Posterior vena cava (tissue), 2 donors: ENCODE data around the gene HRC. TPM values are rescaled to one million over a fixed set of nuclear protein-coding genes. Genes with fewer than 3 reads are reported as not detected.
"Not testable (repeated sequence)": the region's sequence is repeated elsewhere in the genome, so short reads cannot be mapped to it uniquely, and the experiment has no call there.

Experiments used
- DNase-seq: peaks from one replicate; pipeline ENCODE4 v3.0.0-alpha.2; 2020; ENCODE audit warnings: low spot score
- intact Hi-C, 2 donors: fragments of 100-400 bp; cut with DNase I; formaldehyde crosslinking; loops; one replicate each; pipeline versions ENCODE4 v1.14.1 to v1.14.2; 2022 to 2023
- long read RNA-seq, 2 donors: library from polyadenylated mRNA; unstranded; transcript quantifications; one replicate each; pipeline ENCODE4 v2.0.0, GENCODE V29; 2020 to 2021
- total RNA-seq, 2 donors: library from RNA; stranded (reverse); fragmentation: NEBNext Ultra II Directional; extraction: Animal tissue kit (Norgen Biotek cat#: 25700); gene quantifications; one replicate each; pipeline ENCODE4 v1.2.1, GENCODE V29; 2021
- donor health status: DM: yes; HTN: yes; CAD: no.
- donor health status: DM: yes; HTN: yes; CAD: no.

HRC gene
- total RNA-seq: 1 to 10 TPM; 1.1 to 2.4 TPM
- long read RNA-seq, donor 1, partial matches to known transcripts: 0 of 1 reads
- long read RNA-seq, donor 1, other reads (novel, unspliced or antisense): 0 of 1 reads
- long read RNA-seq, donor 2, partial matches to known transcripts: 0 of 3 reads
- long read RNA-seq, donor 2, other reads (novel, unspliced or antisense): 1 of 3 reads

DNA sequence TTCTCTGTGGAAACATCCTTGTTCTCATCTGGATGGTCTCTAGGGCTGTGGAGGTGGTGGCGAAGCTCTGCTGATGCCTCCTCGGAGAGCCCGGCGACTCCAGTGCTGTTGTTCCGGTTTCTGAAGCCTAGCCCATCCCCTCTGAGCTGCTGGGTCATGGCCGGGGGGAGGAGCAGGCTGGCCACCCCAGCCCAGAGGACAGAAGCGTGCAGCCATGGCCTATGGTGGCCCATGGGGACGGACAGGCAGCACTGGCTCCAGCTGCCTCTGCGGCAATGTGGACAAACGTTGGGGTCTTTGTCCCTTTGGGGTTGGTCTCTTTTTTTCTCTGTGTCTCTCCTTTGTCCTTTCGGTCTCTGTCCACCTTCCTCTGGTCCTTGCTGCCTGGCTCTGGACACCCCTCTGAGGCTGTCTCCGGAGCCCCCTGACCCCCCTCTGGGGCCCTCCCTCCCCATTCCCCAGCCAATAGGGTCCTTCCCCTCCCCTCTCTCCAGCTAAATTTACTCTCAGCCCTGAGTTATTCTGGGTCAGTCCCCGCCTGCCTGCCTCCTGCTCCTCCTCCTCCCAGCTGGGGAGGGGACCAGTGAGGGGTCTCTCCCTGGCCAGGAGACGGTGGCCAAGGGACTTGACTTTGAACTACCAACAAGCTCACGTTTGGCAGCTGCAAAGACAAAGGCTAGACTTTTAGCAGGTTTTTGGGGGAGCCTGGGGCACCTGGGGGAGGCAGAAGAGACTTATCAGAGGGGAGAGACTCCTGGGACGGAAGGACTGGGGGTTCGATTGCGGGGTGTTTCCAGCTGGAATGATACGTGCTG, at the start of gene HRC:
TSS of gene HRC (minus strand) at position 392 of the 815 bp plus-strand sequence. CDS start at position 233, 159 bp downstream.
- DNase-seq: no peak
- intact Hi-C loops: no loop called here

GRCh38 chr19:49201042-49201441, 45.8 kb upstream of the HRC start:
- DNase-seq: no peak
- intact Hi-C loops: loop anchor here in 1 of 2 donors (5.0 kb wide), 1 partner anchor 104 kb away; no protein-coding TSS in a partner anchor

DNA sequence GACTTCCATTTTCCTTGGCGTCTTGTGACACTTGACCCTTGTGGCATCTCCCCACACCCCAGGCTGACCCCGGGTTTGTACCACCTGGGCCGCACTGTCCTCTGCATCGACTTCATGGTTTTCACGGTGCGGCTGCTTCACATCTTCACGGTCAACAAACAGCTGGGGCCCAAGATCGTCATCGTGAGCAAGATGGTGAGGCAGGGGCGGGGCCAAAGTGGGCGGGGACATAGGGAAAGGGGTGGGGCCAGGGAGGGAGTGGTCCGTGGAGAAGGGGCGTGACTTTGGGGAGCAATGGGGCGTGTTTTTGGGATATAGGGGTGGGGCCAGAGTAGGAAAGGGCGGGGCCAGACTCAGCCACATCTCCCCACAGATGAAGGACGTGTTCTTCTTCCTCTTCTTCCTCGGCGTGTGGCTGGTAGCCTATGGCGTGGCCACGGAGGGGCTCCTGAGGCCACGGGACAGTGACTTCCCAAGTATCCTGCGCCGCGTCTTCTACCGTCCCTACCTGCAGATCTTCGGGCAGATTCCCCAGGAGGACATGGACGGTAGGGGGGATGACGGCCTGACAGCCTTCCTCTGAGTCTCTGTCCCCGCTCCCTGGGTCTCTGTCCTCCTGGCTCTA, 45.2 kb upstream of the HRC start:
- intact Hi-C loops: loop anchor here in 1 of 2 donors (5.0 kb wide), 1 partner anchor 103 kb away; no protein-coding TSS in a partner anchor

DNA sequence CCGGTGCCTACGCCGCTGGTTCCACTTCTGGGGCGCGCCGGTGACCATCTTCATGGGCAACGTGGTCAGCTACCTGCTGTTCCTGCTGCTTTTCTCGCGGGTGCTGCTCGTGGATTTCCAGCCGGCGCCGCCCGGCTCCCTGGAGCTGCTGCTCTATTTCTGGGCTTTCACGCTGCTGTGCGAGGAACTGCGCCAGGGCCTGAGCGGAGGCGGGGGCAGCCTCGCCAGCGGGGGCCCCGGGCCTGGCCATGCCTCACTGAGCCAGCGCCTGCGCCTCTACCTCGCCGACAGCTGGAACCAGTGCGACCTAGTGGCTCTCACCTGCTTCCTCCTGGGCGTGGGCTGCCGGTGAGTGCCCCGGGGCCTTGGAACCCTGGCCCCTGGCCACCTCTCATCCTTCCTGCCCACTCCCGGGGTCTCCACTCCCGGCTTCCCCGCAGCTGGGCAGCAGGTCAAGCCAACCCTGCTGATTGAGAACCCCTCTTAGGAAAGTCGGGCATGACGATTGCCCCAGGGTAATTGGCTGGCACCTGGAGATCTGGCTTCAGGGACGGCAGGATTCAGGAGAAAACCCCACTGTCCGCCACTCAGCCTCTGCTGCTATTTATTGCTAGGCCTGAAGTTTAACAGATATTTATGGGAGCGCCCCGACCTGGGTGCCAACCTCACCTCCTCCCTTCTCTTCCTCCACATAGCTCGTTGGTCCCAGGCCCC, 41.5 kb upstream of the HRC start:
- intact Hi-C loops: no loop called here
- DNase-seq: peak; percentile 80

More for the DNA sequence above, 45.2 kb upstream of the HRC start:
- DNase-seq: peak; percentile 73

DNA sequence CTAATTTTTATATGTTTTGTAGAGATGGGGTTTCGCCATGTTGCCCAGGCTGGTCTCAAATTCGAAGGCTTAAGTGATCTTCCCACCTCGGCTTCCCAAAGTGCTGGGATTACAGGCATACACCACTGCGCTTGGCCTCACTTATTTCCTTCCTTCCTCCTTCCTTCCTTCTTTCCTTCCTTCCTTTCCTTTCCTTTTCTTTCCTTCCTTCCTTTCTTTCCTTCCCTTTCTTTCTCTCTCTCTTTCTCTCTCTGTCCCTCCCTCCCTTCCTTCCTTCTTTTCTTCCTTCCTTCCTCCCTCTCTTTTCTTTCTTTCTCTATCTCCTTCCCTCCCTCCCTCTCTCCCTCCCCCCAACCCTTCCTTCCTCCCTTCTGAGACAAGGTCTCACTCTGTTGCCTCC, 39.2 kb upstream of the HRC start:
- no peak for DNase-seq
- intact Hi-C loops: no loop called here

DNA sequence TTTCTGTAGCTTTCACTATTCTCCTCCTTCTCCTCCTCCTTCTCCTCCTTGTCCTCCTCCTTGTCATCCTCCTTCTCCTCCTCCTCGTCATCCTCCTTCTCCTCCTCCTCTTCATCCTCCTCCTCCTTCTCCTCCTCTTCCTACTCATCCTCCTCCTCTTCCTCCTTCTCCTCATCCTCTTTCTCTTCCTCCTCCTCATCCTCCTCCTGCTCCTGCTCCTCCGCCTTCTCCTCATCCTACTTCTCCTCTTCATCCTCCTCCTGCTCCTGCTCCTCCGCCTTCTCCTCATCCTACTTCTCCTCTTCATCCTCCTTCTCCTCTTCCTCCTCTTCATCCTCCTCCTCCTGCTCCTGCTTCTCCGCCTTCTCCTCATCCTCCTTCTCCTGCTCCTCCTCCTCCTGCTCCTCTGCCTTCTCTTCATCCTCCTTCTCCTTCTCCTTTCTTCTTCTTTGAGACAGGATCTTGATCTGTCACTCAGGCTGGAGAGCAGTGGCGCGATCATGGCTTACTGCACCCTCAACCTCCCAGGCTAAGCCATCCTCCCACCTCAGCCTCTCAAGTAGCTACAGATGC, 38.7 kb upstream of the HRC start:
- intact Hi-C loops: no loop called here
- peak; percentile 46 for DNase-seq

DNA sequence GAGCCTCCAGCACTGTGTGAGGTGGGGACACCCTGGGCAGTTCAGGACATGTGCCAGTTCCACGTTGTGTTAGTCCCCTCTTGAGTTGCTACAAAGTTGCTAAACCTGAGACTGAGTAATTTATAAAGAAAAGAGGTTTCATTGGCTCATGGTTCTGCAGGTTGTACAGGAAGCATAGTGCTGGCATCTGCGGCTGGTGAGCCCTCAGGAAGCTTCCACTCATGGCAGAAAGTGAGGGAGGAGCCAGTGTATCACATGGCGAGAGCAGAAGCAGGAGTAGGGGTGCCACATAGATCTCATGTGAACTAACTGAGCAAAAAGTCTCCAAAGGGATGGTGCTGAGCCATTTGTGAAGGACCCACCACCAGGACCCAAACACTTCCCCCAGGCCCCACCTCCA, 35.6 kb upstream of the HRC start:
- intact Hi-C loops: no loop called here
- DNase-seq: peak; percentile 36

GRCh38 chr19:49189259-49189658, 34.1 kb upstream of the HRC start:
- intact Hi-C loops: no loop called here
- no peak for DNase-seq

DNA sequence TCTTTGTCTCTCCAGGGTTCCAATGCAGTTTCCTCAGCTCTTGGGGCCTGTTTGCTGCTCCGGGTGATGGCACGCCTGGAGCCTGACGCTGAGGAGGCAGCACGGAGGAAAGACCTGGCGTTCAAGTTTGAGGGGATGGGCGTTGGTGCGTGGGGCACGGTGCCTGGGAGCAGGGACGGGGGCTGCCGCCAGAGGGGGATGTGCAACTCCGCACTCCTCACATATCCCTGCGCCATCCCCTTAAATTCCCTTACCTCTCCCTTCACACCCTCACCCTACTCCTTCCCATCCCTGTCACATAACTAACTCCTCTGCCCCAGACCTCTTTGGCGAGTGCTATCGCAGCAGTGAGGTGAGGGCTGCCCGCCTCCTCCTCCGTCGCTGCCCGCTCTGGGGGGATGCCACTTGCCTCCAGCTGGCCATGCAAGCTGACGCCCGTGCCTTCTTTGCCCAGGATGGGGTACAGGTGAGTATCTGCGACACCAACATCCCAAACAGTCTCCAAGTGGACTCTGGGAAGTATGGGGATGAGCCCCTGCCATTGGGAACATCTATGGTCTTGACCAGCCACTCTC, 33.5 kb upstream of the HRC start:
- DNase-seq: peak; percentile 67
- intact Hi-C loops: no loop called here

- intact Hi-C loops: no loop called here
- DNase-seq: no peak
Observed at GRCh38 chr19:49186108-49186507, 30.9 kb upstream of the HRC start.

DNA sequence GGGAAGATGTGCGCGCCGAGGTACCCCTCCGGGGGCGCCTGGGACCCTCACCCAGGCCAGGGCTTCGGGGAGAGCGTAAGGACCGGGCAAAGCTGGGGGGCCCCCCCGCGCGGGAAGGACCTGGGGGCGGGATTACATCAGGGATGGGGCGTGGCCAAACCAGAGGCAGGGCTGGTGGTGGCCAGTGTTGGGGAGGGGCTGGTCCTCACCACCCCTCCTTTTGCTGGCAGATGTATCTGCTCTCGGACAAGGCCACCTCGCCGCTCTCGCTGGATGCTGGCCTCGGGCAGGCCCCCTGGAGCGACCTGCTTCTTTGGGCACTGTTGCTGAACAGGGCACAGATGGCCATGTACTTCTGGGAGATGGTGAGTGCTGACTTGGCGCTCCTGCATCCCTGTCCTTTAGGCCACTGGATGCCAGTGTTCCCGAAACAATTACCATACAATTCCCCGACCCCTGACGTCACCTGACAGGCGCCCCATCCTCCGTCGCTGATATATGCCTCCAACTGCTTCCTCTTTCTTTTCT, 27.7 kb upstream of the HRC start:
- intact Hi-C loops: no loop called here
- DNase-seq: peak; percentile 46

- DNase-seq: peak; percentile 73
- intact Hi-C loops: not testable (repeated sequence)
Observed at GRCh38 chr19:49182010-49182847, 27.0 kb upstream of the HRC start.

GRCh38 chr19:49180659-49181058, 25.5 kb upstream of the HRC start:
- intact Hi-C loops: no loop called here
- DNase-seq: no peak

GRCh38 chr19:49173198-49173597, 18.0 kb upstream of the HRC start:
- DNase-seq: no peak
- intact Hi-C loops: no loop called here

DNA sequence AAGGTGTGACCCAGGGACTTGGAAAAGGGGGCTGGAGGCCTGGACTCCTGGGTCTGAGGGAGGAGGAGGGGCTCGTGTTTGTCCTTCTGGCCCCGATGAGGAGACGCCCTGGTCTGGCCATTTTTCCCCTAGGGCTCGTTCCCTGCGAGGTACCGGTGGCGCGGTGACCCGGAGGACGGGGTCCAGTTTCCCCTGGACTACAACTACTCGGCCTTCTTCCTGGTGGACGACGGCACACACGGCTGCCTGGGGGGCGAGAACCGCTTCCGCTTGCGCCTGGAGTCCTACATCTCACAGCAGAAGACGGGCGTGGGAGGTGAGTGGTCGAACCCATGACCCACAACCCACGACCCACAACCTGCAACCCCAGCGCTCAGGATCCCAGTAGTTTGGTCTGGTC, 13.2 kb upstream of the HRC start:
- no peak for DNase-seq
- intact Hi-C loops: no loop called here

DNA sequence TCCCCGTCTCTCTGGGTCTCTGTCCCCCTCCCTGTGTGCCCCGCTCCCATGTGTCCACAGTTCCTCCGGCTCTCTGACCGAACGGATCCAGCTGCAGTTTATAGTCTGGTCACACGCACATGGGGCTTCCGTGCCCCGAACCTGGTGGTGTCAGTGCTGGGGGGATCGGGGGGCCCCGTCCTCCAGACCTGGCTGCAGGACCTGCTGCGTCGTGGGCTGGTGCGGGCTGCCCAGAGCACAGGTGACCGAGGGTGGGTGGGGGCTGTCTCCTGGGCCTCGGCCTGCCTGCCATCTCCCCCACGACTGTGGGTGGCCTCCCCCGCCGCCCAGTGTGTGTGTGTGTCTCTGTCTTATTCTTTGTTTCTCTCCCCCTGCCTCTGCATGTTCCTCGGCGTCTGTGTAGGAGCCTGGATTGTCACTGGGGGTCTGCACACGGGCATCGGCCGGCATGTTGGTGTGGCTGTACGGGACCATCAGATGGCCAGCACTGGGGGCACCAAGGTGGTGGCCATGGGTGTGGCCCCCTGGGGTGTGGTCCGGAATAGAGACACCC, 12.7 kb upstream of the HRC start:
- DNase-seq: no peak
- intact Hi-C loops: no loop called here

DNA sequence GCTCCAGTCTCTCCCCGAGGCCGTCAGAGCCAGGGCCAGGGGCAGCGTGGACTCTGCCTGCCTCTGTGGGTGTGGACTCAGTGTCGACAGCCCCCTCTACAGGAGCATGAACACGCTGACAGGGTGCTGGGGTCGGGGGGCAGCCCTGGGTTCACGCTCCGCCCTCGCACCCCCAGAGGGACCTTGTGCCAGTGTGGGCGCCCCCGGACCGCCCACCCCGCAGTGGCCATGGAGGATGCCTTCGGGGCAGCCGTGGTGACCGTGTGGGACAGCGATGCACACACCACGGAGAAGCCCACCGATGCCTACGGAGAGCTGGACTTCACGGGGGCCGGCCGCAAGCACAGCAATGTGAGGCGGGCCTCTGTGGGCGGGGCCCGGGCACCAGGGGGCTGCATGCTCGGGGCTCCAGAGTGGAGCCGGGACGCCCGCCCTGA, 10.7 kb upstream of the HRC start:
- no peak for DNase-seq
- intact Hi-C loops: no loop called here
